Liver (tissue), 9 donors: ENCODE measurements around the gene SPIN1. TPM values are rescaled to one million over a fixed set of nuclear protein-coding genes. Genes with fewer than 3 reads are reported as not detected.

Source experiments
- DNase-seq: peaks from one replicate; pipeline ENCODE4 v3.0.0-alpha.2; 2017; ENCODE audit warnings: low spot score
- H3K27ac ChIP-seq, 2 donors: one replicate each; pipeline ENCODE4 v1.7.0; 2013; ENCODE audit warnings: inconsistent platforms in 2 of 2, low read length in 2 of 2, control low read depth in 1 of 2, low read depth in 1 of 2, mild to moderate bottlenecking in 1 of 2
- H3K27me3 ChIP-seq, 4 donors: one replicate each; pipeline versions ENCODE4 v1.6.1 to v1.7.0; 2013; ENCODE audit warnings: low read length in 3 of 4, inconsistent platforms in 1 of 4, mild to moderate bottlenecking in 1 of 4, moderate library complexity in 1 of 4; ENCODE audit not compliant: control insufficient read depth in 4 of 4, insufficient read depth in 4 of 4
- H3K36me3 ChIP-seq, 4 donors: one replicate each; pipeline versions ENCODE4 v1.6.1 to v1.7.0; 2013; ENCODE audit warnings: low read length in 3 of 4, mild to moderate bottlenecking in 3 of 4, low read depth in 1 of 4, moderate library complexity in 1 of 4; ENCODE audit not compliant: control insufficient read depth in 4 of 4, insufficient read depth in 3 of 4
- H3K4me1 ChIP-seq, 4 donors: one replicate each; pipeline versions ENCODE4 v1.6.1 to v1.7.0; 2013; ENCODE audit warnings: low read length in 3 of 4, mild to moderate bottlenecking in 3 of 4, moderate library complexity in 1 of 4; ENCODE audit not compliant: control insufficient read depth in 4 of 4, insufficient read depth in 4 of 4
- H3K4me3 ChIP-seq, 3 donors: one replicate each; pipeline versions ENCODE4 v1.6.1 to v1.7.0; 2013; ENCODE audit warnings: low read length in 3 of 3, control low read depth in 1 of 3, low read depth in 1 of 3, mild to moderate bottlenecking in 1 of 3
- H3K9ac ChIP-seq, 2 donors: one replicate each; pipeline ENCODE4 v1.7.0; 2013; ENCODE audit warnings: low read length in 2 of 2, mild to moderate bottlenecking in 2 of 2, moderate library complexity in 2 of 2, control low read depth in 1 of 2, low read depth in 1 of 2
- H3K9me3 ChIP-seq, 4 donors: one replicate each; pipeline versions ENCODE4 v1.6.1 to v1.7.0; 2013; ENCODE audit warnings: low read length in 3 of 4; ENCODE audit not compliant: control insufficient read depth in 4 of 4
- CTCF ChIP-seq: fragments of 150-350 bp; IDR thresholded peaks from 2 replicates; pipeline ENCODE4 v1.5.1; 2017; ENCODE audit warnings: improper control_type of control experiment, low read depth, low read length; ENCODE audit not compliant: missing input control
- EGR1 ChIP-seq, 2 donors: IDR thresholded peaks; 2 replicates each; pipeline ENCODE4 v1.6.1; 2016 to 2018; ENCODE audit warnings: antibody characterized with exemption in 2 of 2, low read depth in 2 of 2
- FOXA1 ChIP-seq: IDR thresholded peaks from 2 replicates; pipeline ENCODE4 v1.6.1; 2016; ENCODE audit warnings: antibody characterized with exemption
- FOXA2 ChIP-seq: IDR thresholded peaks from 2 replicates; pipeline ENCODE4 v1.6.1; 2016; ENCODE audit warnings: antibody characterized with exemption
- GABPA ChIP-seq, 2 donors: IDR thresholded peaks in 1 of 2; conservative IDR thresholded peaks in 1 of 2; 2 replicates each; pipeline ENCODE4 v1.6.1; 2016; ENCODE audit warnings: antibody characterized with exemption in 2 of 2, mild to moderate bottlenecking in 1 of 2, moderate library complexity in 1 of 2
- HNF4A ChIP-seq, 2 donors: conservative IDR thresholded peaks; 2 replicates each; pipeline ENCODE4 v1.6.1; 2016; ENCODE audit warnings: antibody characterized with exemption in 2 of 2, mild to moderate bottlenecking in 2 of 2
- HNF4G ChIP-seq: IDR thresholded peaks from 2 replicates; pipeline ENCODE4 v1.6.1; 2016; ENCODE audit warnings: antibody characterized with exemption
- JUND ChIP-seq, 2 donors: IDR thresholded peaks; 2 replicates each; pipeline ENCODE4 v1.6.1; 2016; ENCODE audit warnings: antibody characterized with exemption in 2 of 2
- MAX ChIP-seq: IDR thresholded peaks from 2 replicates; pipeline ENCODE4 v1.6.1; 2016; ENCODE audit warnings: antibody characterized with exemption
- NR2F2 ChIP-seq: IDR thresholded peaks from 2 replicates; pipeline ENCODE4 v1.6.1; 2016; ENCODE audit warnings: antibody characterized with exemption
- RAD21 ChIP-seq, 2 donors: IDR thresholded peaks; 2 replicates each; pipeline ENCODE4 v1.6.1; 2016; ENCODE audit warnings: antibody characterized with exemption in 2 of 2, mild to moderate bottlenecking in 2 of 2
- REST ChIP-seq: IDR thresholded peaks from 2 replicates; pipeline ENCODE4 v1.6.1; 2016; ENCODE audit warnings: antibody characterized with exemption, mild to moderate bottlenecking
- RXRA ChIP-seq, 2 donors: IDR thresholded peaks; 2 replicates each; pipeline ENCODE4 v1.6.1; 2017 to 2018; ENCODE audit warnings: antibody characterized with exemption in 2 of 2, mild to moderate bottlenecking in 1 of 2
- SP1 ChIP-seq: IDR thresholded peaks from 2 replicates; pipeline ENCODE4 v1.6.1; 2018; ENCODE audit warnings: antibody characterized with exemption, mild to moderate bottlenecking
- TAF1 ChIP-seq: conservative IDR thresholded peaks from 2 replicates; pipeline ENCODE4 v1.6.1; 2016; ENCODE audit warnings: antibody characterized with exemption, mild to moderate bottlenecking
- YY1 ChIP-seq: IDR thresholded peaks from 2 replicates; pipeline ENCODE4 v1.6.1; 2016; ENCODE audit warnings: antibody characterized with exemption, mild to moderate bottlenecking
- WGBS: extraction: QIAGEN DNeasy Blood & Tissue Kit; methylation state at CpG from one replicate; pipeline ENCODE4 v1.1.7; 2013; 5-methylcytosine and 5-hydroxymethylcytosine counted together
- polyA plus RNA-seq, 2 donors: library from polyadenylated mRNA; stranded (reverse) in 1 of 2; unstranded in 1 of 2; fragments of 200-250 nt in 1 of 2; fragments of >200 nt in 1 of 2; fragmentation: Nextera tagmentation in 1 of 2; extraction: Ambion mirVana in 1 of 2; gene quantifications; one replicate each; pipeline versions ENCODE4 v1.2.1 to v1.2.3, GENCODE V29; 2013 to 2015
- total RNA-seq, 2 donors: library from RNA; depleted of rRNA; stranded (reverse); fragments of >200 nt; gene quantifications; one replicate each; pipeline ENCODE4 v1.2.3, GENCODE V29; 2014
- TF ChIP-seq, protein P1 (sequence below): IDR thresholded peaks from 2 replicates; pipeline ENCODE4 v1.6.1; 2016; ENCODE audit warnings: antibody characterized with exemption
- TF ChIP-seq, protein P2 (sequence below): IDR thresholded peaks from 2 replicates; pipeline ENCODE4 v1.6.1; 2016; ENCODE audit warnings: antibody characterized with exemption
- donor health status: healthy.
- donor health status: healthy.
- donor health status: healthy.
- donor health status: healthy.
- donor health status: healthy.

The SPIN1 gene
- total and polyA plus RNA-seq, 4 donors = 9.0 to 30.3 (median 18.6) TPM

DNA sequence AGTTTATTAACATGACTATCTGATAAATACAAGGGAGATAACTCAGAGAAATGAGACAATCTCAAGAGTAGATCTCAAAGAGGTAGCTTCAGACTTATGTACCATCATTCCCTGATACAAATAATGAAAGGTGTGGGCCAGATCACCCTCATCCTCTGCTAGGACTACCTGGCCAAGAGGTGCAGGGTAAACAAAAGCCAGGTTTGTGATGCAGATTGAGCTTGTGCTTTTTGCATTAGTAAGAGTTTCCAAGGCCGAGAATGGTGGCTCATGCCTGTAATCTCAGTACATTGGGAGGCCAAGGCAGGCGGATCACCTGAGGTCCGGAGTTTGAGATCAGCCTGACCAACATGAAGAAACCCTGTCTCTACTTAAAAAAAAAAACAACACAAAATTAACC lies 8.9 kb upstream of the SPIN1 start:
- H3K9me3 ChIP-seq = peaks cover 0 to 4% (median 1%) of the 10 kb centered on the region in 4 donors
- no peak overlapping the region for H3K4me3 ChIP-seq
- H3K36me3 ChIP-seq = no peaks in the 10 kb centered on the region
- H3K4me1 ChIP-seq = no peaks in the 10 kb centered on the region
- no peak overlapping the region for H3K9ac ChIP-seq
- no peak overlapping the region for H3K27ac ChIP-seq
- no peaks in the 10 kb centered on the region for H3K27me3 ChIP-seq
- 92% methylated on average over 3 of the region's 3 CpGs for WGBS
- no peak for DNase-seq
- TF ChIP-seq JUND (IDR thresholded peaks at IDR 0.05) (no peak), RAD21 (IDR thresholded peaks at IDR 0.05) (no peak), YY1 (no peak), EGR1 (IDR thresholded peaks at IDR 0.05; ENCODE audit: low read depth in 2 of 2) (no peak), SP1 (no peak), HNF4A (conservative IDR thresholded peaks at IDR 0.05) (no peak), CTCF (no peak), MAX (no peak), RXRA (IDR thresholded peaks at IDR 0.05) (no peak), NR2F2 (no peak)
- TF ChIP-seq, protein P1, sequence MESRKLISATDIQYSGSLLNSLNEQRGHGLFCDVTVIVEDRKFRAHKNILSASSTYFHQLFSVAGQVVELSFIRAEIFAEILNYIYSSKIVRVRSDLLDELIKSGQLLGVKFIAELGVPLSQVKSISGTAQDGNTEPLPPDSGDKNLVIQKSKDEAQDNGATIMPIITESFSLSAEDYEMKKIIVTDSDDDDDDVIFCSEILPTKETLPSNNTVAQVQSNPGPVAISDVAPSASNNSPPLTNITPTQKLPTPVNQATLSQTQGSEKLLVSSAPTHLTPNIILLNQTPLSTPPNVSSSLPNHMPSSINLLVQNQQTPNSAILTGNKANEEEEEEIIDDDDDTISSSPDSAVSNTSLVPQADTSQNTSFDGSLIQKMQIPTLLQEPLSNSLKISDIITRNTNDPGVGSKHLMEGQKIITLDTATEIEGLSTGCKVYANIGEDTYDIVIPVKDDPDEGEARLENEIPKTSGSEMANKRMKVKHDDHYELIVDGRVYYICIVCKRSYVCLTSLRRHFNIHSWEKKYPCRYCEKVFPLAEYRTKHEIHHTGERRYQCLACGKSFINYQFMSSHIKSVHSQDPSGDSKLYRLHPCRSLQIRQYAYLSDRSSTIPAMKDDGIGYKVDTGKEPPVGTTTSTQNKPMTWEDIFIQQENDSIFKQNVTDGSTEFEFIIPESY = no peak

DNA sequence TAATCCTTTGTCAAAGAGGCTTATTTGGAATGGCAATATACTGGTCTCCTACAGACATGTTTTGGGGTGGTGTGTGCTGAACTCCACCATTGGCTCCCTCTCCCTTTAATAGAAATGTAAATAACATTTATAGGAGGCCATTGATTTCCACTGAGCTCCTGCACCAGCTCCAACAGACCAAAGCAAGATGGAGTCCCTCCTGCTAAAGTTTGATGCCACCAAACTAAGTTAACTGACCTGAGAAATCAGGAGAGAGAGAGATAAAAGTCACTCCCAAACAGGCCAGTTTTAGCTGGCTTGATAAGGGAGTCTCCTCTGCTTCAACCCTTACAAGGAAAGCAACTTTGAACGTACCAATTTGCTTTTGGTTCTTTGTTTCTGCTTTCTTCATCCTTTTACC lies 8.1 kb upstream of the SPIN1 start:
- Histone ChIP-seq H3K4me3 (no peak overlapping the region), H3K27me3 (no peaks in the 10 kb centered on the region), H3K9me3 (peaks cover 0 to 4% (median 1%) of the 10 kb centered on the region in 4 donors), H3K4me1 (no peaks in the 10 kb centered on the region), H3K9ac (no peak overlapping the region), H3K36me3 (no peaks in the 10 kb centered on the region), H3K27ac (no peak overlapping the region)
- 78% methylated on average over 1 of the region's 1 CpG for WGBS
- TF ChIP-seq TAF1 = no peak
- TF ChIP-seq, protein P2, sequence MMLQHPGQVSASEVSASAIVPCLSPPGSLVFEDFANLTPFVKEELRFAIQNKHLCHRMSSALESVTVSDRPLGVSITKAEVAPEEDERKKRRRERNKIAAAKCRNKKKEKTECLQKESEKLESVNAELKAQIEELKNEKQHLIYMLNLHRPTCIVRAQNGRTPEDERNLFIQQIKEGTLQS = no peak
- TF ChIP-seq MAX = no peak
- no peak for TF ChIP-seq RXRA (IDR thresholded peaks at IDR 0.05)
- TF ChIP-seq JUND (IDR thresholded peaks at IDR 0.05) = no peak
- no peak for TF ChIP-seq REST
- TF ChIP-seq YY1 = no peak
- no peak for TF ChIP-seq GABPA (IDR thresholded peaks at IDR 0.05 in 1 of 2, conservative IDR thresholded peaks at IDR 0.05 in 1 of 2)
- no peak for TF ChIP-seq RAD21 (IDR thresholded peaks at IDR 0.05)
- no peak for TF ChIP-seq FOXA2
- TF ChIP-seq SP1 = no peak
- TF ChIP-seq NR2F2 = no peak
- TF ChIP-seq, protein P1 = no peak
- no peak for TF ChIP-seq HNF4G
- TF ChIP-seq CTCF = no peak
- TF ChIP-seq FOXA1 = no peak
- TF ChIP-seq EGR1 (IDR thresholded peaks at IDR 0.05; ENCODE audit: low read depth in 2 of 2) = no peak
- no peak for TF ChIP-seq HNF4A (conservative IDR thresholded peaks at IDR 0.05)
- no peak for DNase-seq
